GM19240 (cell line): ENCODE data around the gene SUSD2.
"Not testable (repeated sequence)": the region's sequence is repeated elsewhere in the genome, so short reads cannot be mapped to it uniquely, and the experiment has no call there.

ENCODE experiments used
- DNase-seq: peaks from one replicate; pipeline ENCODE4 v3.0.0; 2011; ENCODE audit warnings: low spot score; ENCODE audit not compliant: insufficient read length

Gene SUSD2

DNA sequence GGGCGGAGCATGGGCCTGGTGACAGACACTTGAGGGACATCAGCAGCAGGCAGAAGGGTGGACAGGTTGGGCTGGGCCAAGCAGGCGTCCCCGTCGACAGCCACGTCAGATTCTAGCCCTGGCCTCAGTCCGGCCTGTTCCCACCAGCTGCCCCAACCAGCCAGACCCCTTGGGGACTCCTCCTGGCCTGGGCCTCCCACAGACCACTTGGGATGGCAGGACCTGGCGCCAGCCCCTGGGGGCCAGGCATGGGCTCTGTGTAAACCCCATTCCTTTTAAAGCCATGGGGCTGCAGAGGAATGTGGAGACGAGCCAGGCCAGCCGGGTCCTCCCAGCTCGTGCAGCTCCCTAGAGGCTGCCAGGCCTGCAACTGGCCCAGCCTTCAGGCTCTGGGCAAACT lies 4.7 kb upstream of the SUSD2 start:
- DNase-seq, result no peak

DNA sequence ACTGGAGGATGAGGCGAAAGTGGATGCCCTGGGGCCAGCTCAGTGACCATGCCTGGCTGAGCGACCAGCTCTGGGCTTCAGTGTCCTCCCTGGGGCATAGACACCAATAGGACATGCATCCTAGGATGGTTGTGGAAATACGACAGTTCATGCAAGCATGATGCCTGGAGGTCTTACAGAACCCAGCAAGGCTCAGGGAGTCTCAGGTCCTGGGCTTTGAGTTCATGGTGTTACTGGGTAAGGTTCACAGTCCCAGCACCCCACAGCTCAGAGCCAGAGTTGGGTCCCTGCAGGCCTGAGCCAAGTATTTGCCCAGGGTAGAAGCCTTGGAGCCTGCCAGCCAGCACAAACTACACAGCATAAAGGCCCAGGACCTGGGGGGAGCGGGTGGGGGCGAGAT lies 4.2 kb upstream of the SUSD2 start:
- DNase-seq, result no peak

DNA sequence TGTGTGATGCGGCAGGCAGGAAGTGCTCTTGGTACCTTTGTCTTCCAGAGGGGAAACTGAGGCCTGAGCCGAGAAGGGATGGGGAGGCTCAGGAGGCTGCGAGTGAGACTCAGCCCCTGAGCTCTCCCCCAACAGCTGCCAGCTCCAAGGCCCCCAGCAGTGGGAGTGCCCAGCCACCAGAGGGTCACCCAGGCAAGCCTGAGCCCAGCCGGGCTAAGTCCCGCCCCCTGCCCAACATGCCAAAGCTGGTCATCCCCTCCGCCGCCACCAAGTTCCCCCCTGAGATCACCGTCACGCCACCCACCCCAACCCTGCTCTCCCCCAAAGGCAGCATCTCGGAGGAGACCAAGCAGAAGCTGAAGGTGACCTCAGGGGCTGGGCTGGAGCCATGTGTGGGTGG lies 3.8 kb upstream of the SUSD2 start:
- no peak for DNase-seq

DNA sequence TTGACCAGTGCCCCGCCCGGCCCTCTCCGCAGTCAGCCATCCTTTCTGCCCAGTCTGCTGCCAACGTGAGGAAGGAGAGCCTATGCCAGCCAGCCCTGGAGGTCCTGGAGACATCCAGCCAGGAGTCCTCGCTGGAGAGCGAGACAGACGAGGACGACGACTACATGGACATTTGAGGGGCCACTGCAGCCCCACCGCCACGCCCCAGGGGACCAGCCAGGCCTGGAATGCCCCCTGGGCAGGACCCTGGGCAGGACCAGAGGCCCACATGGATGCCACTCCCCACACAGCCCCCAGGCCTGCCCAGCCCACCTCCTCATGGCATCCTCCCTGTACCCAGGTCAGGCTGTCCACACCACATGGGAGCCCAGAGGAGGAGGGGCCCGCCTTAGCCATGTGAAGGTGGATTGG lies 3.3 kb upstream of the SUSD2 start:
- no peak for DNase-seq

DNA sequence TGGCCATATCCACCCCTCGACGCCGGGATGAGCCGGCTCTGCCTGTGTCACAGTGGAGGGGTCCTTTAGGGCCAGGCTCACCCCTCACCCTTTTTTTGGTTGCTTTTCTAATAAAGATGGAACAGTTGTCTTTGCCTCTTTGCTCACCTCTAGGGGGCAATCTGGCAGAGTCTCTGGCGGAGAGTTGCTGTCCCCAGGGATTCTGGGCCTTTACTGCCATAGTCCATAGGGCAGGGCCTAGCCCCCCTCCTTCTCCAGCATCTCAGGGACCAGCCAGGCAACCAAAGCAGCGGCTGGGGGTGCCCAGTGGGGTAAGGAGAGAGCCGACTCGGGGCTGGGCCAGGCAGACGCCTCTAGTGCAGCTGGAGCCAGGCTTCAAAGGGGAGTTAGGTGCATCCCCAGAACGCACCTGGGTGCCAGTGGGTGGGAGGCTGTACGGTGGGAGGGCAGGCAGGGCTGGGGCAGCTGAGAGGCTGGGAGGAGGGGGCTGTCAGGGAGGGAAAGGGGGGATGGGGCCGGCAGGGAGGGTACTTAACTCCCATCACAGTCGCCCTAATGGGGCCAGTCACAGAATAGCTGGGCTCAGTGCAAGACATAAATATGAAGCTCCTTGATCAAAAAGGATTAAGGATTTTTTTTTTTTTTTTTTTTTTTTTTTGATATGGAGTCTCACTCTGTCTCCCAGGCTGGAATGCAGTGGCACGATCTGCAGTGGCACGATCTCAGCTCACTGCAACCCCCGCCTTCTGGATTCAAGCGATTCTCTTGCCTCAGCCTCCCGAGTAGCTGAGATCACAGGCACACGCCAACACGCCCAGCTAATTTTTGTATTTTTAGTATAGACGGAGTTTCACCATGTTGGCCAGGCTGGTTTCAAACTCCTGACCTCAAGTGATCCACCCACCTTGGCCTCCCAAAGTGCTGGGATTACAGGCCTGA lies 2.5 kb upstream of the SUSD2 start:
- no peak for DNase-seq

DNA sequence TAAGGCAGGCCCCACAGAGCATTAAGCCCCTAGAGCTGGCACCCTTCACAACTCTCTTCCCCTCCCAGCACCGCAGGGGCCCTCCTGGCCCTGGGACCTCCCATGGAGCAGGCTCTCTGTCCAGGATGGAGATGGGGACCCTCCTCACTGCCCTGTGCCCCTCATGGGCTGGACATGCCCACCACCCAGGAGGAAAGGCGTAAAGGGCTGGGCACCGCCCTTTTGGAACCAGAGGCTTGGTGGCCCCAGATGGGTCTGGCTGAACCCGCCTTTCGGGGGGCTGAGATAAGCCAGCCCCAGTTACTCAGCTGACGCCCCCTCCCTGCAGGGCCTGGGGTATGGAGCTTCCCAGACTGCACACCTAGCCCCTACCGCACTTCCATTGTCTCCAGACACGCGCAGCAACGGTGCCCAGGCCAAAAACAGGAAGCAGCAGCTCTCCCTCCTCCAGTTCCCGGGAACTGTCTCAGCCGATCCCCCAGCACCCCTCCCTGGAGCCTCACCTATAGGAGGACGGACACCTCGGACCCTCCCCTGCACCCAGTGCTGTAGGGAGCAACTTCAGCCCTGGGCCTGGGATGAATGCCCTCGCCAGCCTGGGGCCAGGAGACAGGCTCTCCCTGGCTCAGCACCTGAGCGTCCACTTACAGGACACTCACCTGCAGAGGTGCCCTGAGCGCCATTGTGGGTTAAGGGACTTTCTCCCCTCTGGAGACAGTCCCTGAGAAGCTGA lies 1.6 kb upstream of the SUSD2 start:
- no peak for DNase-seq

DNA sequence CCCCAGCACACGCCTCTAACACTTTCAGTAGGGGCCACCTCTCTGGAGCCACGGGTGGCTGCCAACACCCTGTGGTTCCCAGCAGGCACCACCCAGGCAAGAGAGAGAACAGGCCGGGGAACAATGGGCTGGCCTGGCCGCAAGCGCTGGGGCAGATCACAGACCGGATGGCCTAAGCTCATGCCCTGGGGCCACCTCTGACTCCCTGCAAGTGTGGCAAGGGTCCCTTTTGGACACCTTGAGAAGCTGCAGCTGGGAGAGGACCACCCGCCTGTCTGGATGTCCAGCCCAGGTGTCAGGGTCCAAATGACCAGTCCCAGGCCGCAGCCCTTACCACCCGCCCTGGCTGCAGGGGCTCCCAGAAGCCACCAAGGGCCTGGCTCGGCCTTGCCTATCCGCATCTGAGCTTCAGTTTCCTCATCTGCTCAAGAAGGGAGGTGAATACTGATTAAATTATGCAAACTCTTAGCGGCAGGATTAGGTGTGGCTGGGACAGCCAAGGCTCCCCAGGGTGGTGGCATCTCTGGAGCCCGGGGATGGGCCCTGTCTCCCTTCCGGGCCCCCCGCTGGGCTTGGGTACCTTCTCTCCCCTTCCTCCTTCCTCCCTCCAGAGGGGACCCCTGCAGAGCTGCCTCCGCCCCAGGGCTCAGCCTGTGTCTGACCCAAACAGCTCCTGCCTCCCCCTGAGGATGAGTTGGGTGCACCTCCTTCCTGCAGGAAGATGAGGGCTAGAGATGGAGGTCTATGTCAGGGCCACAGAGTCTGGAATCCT lies 785 bp upstream of the SUSD2 start:
- DNase-seq, result no peak

DNA sequence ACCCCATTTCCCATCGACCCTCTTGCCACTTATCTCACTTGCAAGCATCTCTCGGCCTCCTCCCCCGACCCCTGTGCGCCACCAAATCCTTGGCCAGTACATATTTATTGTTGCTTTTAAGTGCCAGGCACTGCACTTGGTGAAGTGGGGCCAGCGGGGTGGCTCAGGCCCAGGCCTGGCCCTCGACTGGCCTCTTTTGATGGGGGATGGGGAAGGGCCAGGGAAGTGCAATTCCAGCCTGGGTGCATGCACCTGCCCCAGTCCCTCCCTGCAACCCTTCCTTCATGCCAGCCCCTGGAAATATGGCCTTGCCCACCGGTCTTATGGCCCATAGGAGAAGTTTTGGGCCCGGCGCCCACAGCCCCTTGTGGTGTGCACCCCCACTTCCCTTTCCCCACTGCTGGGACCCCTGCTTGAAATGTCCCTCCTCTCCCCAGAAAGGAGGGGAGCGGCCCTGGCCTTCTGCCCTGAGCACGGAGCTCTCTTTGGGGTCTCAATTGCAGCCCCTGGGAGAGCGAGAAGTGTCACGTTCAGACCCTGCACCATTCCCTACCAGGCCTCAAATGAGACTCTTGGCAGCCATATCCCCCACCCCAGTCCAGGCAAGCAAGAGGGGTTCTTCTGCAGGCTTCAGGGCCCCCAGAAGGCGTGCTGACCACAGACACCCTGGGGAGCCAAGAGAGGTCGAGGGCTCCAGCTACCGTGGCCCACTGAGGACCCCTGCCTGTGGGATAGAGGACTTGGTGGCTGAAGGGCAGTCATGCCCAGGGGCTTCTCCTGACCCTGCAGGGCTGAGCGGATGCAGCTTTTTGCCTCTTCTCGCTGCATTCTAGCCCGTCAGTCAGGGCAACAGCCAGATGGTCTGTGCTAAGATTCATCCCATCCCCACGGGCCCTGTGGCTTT lies 961 bp downstream of the SUSD2 start:
- no peak for DNase-seq

DNA sequence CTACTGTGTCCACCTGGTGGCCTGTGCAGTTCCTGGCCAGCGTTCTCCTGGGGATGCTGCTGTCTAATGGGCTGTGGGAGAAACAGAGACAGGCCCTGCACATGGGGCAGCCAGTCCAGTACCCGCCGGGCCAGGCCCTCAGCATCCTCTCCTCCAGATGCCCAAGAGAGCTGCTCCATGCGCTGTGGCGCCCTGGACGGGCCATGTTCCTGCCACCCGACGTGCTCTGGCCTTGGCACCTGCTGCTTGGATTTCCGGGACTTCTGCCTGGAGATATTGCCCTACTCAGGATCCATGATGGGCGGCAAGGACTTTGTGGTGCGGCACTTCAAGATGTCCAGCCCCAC lies 1.6 kb downstream of the SUSD2 start:
- not testable (repeated sequence) for DNase-seq

DNA sequence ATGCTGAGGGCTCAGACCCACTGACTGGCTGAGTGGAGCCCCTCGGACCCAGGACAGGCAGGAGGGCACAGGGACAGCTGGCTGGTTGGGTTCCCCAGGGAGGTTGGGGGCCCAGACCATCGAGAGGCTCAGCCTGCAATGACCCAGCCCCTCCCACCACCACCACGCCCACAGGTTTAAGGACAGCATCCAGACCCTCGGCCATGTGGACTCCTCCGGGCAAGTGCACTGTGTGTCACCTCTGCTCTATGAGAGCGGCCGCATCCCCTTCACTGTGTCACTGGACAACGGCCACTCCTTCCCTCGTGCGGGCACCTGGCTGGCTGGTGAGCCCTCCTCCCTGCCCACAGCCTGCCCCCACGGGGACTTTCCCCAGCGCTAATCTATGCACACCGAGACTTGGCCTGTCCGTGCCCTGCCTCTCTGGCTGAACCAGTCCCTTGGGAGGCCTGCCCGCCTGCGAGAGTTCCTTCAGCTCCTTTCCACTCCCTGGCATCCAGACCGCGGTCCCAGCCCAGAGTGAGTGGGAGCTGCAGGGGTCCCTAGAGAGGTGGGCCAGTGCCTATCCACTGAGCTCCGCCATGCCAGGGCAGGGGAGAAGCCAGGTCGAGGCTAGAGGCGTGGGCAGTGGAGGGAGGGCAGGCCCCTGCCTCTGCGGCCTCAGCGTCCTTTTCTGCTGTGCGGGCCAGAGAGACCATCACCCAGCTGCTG lies 2.2 kb downstream of the SUSD2 start:
- DNase-seq, result no peak

DNA sequence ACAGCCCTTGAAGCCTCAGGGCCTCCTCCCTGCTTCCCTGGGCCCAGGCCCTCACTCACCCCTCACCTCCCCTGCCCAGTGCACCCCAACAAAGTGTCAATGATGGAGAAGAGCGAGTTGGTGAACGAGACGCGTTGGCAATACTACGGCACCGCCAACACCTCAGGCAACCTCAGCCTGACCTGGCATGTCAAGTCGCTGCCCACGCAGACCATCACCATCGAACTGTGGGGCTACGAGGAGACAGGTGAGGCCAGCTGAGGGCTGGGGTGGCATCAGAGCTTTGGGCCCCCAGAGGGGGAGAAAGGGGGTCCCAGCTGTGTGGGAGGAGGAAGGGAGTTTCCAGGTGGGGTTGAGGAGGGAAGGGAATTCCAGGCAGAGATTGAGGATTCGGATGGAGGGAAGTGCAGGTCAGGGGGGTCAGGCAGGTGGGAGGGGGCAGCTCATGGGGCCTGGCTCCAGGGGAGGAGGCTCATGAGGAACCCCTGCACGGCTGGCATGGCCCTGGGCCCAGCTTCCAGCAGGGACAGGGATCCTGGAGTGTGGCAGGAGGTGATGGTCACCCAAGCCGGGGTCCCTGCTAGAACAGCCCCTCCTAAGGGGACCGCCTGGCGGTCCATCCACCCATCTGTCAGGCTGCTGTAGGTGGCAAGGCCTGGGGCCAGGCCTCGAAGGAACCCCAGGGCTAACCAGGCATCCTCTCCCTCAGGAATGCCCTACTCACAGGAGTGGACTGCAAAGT lies 2.9 kb downstream of the SUSD2 start:
- DNase-seq, result no peak

DNA sequence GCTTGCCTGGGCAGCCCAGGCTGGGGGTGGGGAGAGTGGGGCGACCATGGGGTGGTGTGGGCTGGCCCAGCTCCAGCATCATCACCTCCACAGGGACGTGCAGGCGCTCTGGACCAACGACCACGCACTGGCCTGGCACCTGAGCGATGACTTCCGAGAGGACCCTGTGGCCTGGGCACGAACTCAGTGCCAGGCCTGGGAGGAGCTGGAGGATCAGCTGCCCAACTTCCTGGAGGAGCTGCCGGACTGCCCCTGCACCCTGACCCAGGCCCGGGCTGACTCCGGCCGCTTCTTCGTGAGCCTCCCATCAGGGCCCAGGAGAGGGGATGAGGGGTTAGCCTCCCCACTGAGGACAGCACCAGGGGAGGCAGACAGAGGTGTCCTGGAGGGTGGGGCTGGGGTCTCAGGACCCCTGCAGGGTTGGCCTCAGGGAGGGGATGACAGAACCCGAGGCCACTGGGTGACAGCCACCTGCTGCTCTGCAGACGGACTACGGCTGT lies 3.8 kb downstream of the SUSD2 start:
- DNase-seq, result no peak

DNA sequence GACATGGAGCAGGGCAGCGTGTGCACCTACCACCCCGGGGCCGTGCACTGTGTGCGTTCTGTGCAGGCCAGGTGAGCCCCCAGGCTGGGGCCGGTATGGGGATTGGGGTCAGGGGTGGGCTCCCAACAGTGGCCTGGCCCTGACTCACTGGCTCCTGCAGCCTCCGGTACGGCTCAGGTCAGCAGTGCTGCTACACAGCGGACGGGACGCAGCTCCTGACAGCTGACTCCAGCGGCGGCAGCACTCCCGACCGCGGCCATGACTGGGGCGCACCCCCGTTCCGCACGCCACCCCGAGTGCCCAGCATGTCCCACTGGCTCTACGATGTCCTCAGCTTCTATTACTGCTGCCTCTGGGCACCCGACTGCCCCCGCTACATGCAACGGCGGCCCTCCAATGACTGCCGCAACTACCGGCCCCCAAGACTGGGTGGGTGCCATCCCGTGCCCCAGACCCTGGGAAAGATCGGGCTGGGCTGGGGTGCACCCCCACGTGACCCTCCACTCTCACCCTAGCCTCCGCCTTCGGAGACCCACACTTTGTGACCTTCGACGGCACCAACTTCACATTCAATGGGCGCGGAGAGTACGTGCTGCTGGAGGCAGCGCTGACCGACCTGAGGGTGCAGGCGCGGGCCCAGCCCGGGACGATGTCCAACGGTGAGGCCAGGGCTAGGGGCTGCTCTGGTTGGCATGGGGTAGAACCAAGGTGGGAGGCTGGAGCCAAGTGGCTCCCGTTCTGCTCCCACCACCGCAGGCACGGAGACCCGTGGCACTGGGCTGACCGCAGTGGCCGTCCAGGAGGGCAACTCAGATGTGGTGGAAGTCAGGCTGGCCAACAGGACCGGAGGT lies 4.4 kb downstream of the SUSD2 start:
- no peak for DNase-seq

DNA sequence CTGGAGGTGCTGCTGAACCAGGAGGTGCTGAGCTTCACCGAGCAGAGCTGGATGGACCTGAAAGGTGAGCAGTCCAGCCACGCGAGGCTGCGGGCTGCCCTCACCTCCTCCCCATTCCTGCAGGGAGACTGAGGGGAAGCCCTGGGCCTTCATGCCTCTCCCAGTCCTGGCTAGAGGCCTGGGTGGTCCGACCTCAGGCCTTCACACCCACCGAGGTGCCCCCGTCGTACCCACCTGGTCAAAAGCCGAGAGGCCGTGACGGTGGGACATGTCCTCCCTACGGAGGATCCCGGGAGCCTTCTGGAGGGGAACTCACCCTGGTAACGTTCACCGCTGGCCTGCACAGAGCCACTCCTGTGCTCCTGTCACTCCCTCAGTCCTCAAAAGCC lies 5.1 kb downstream of the SUSD2 start:
- DNase-seq, result no peak

DNA sequence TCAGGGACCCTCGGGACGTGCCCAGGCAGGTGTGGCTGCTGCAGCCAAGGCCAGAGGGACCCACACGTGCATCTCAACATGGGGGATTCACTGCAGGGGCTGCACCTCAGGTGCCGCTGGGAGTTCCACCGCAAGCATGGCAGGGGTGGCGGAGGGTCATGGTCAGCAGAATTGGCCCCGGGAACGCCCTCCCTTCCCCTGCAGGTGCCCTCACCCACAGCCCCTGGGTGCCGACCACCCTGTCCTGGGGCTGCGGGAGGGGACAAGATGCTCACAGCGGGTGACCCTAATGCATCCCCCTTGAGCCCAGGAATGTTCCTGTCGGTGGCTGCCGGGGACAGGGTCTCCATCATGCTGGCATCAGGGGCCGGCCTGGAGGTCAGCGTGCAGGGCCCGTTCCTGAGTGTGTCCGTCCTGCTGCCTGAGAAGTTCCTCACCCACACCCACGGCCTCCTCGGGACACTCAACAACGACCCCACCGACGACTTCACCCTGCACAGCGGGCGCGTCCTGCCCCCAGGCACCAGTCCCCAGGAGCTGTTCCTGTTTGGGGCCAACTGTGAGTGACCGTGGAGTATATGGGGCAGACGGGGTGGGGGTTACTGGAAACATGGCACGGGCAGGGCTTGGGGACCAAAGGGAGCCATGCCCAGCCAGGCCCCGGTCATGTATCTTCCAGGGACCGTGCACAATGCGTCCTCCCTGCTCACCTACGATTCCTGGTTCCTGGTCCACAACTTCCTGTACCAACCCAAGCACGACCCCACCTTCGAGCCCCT lies 5.8 kb downstream of the SUSD2 start:
- no peak for DNase-seq

DNA sequence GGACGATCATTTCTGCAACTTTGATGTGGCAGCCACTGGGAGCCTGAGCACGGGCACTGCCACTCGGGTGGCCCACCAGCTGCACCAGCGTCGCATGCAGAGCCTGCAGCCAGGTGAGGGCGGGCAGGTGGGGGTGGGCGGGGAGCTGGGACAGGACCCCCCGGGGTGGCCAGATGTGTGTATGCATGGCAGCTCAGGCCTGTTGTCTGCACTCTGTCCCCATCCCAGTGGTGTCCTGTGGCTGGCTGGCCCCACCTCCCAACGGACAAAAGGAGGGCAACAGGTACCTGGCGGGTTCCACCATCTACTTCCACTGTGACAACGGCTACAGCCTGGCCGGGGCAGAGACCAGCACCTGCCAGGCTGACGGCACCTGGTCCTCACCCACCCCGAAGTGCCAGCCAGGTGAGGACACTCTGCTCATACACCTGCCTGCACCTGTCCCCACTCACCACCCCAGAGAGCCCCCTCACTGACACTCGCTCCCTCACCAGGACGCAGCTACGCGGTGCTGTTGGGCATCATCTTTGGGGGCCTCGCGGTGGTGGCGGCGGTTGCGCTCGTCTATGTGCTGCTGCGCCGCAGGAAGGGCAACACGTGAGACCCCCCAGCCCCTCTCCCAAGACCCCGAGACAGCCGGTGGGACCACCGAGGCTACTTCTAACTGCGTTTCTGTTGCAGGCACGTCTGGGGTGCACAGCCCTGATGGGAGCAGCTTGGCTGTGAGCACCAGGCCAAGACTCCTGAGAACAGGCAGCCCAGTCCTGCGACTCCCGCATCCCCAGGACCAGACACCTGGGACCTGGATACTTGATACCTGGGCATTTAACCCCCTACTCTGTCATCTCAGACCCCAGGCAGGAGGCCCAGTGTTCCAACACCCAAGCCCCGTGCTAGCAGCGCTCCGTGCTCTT lies 6.7 kb downstream of the SUSD2 start:
- no peak for DNase-seq
